Measurements from ENCODE around the gene NCAM1.

NCAM1 gene

GRCh38 chr11:112971827-112972226 lies 10.6 kb downstream of the NCAM1 start:
- no peak for TF ChIP-seq CTCF (conservative IDR thresholded peaks at IDR 0.05)
- no peak overlapping the region for H3K27ac ChIP-seq

GRCh38 chr11:112972399-112973145 lies 11.4 kb downstream of the NCAM1 start:
- TF ChIP-seq CTCF (conservative IDR thresholded peaks at IDR 0.05) = no peak
- H3K27ac ChIP-seq = no peak overlapping the region

DNA sequence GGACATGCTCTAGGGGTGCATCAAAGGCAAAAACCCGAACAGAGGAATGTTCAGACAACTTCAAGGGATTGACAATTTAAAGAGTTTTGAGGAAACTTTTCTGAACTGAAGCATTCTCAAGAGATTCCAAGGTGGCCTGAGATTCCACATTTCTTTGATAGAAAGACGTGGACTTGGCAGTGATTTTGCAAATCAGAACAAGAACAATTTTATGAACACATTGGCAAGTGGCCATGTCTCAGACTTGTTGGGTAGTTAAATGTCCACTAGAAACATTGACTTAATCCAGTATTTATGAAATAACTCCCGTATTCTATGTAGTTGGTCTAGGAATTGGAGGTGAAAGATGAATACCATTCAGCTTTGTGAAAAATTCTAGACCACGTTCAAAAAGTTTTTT lies 13.8 kb downstream of the NCAM1 start:
- TF ChIP-seq CTCF (conservative IDR thresholded peaks at IDR 0.05) = no peak
- no peak overlapping the region for H3K27ac ChIP-seq

DNA sequence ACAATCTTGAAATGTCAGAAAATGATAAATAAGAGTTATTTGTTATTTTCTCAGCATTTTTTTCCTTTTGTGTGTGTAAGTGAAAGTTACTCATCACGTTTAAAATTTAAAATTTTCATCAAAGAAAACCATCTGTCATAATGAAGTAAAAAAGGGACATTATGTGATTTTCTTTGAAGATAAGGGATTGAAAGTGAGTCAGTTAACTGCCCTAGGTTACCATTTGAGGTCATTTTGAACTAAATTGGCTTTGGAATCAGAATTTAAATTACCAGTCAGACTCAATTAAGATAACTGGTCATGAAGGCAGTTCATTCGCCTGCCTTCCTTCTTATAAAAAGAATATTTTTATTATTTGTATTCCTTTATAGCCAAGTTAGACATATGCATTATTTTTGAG lies 14.3 kb downstream of the NCAM1 start:
- no peak for TF ChIP-seq CTCF (conservative IDR thresholded peaks at IDR 0.05)

DNA sequence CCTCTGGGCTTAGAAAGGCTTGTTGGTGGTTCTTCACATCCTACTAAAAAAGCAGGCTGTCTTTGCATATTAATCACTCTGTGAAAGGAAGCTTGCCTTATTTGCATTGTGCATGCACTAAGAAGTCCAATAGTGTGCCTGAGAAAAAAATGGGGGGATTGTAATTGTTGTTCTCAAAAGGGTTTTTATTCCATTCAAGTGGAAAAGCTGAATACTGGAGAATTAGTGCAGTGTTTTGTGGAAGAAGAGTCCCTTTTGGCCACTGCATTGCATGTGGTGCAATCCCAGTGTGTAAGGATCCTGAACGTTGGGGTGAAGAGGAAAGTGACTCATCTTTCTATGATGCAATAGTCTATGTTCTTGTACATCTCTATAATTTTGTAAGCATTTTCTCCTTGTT lies 16.5 kb downstream of the NCAM1 start:
- TF ChIP-seq CTCF (conservative IDR thresholded peaks at IDR 0.05) = no peak
- no peak overlapping the region for H3K27ac ChIP-seq

More for the DNA sequence above, 14.3 kb downstream of the NCAM1 start:
- no peak overlapping the region for H3K27ac ChIP-seq

- H3K27ac ChIP-seq = no peak overlapping the region
- no peak for TF ChIP-seq CTCF (conservative IDR thresholded peaks at IDR 0.05)
Measured at GRCh38 chr11:112983887-112984286, 22.7 kb downstream of the NCAM1 start.

DNA sequence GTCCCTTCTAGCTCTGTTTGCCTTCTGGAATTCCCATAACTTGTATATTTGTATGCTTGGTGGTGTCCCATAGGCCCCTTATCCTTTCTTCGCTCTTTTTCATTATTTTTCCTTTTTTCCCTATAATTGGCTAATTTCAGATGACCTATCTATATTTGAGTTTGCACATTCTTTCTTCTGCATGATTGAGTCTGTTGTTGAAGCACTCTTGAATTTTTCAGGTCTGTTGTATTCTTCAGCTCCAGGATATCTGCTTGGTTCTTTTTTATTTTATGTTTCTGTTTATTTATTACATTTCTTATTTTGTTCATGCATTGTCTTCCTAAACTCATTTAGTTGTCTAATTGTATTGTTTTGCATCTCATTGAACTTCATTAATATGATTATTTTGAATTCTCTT lies 28.0 kb downstream of the NCAM1 start:
- TF ChIP-seq CTCF (conservative IDR thresholded peaks at IDR 0.05) = no peak
- H3K27ac ChIP-seq = no peak overlapping the region

Measured in VCaP (cell line).